Measurements from ENCODE around the gene MIER2.

MIER2 gene

GRCh38 chr19:377801-378581 lies 33.4 kb upstream of the MIER2 start:
- no peak for DNase-seq (ENCODE audit: low read depth)

DNA sequence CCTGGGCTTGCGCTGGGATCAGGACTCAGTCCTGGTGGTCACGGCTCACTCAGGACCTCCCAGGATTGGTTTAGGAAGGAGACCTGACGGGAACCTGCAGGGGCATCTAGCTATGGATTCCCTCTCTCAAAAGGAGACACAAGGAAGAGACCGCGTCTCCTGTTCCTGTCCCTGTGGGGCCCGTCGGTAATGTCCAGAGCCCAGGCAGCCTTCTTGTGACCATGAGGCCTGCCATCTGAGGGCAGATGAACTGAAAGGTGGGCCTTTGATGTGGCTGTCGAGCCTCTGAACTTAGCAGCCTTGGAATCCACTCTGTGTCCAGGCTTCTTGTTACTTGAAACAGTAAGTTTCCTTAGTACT lies 31.5 kb upstream of the MIER2 start:
- DNase-seq (ENCODE audit: low read depth), result no peak

- no peak for DNase-seq (ENCODE audit: low read depth)
Observed at GRCh38 chr19:375395-376110, 31.0 kb upstream of the MIER2 start.

GRCh38 chr19:374886-375235 lies 30.3 kb upstream of the MIER2 start:
- DNase-seq (ENCODE audit: low read depth), result no peak

GRCh38 chr19:374183-374885 lies 29.7 kb upstream of the MIER2 start:
- DNase-seq (ENCODE audit: low read depth), result no peak

DNA sequence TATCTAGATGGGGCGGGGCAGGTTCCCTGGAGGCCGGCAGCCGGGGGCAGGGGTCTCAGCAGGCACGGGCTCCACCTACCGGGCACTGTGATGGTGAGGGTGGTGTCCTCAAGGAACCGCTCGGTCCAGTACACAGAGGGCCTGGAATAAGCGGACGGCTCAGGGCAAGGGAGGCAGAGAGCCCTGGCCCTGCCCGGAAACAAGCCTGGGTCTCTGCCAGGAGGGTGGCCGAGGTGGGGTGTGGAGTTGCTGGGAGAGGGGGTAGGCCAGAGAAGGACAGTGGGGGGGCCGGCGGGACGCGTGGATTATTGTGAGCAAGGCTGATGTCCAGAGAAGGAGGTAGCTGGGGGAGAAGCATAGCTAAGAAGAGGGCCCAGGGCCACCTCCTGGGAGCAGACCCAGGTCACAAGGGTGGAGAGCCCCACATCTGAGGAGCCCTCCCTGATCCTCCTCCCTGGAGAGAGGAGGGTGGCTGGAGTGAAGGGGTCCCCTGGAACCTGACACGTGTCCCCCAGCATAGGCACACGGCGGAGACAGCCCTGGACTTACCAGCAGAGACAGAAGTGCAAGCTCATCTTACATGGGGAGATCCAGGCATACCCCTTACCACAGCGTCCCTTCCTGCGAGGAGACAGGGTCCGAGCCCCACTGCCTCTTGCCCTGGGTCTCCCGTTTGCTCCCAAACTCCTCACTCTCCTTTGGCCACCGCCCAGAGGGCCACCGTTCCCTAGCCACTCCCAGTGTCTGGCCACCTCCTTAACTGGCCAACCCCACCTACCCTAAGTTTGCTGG lies 29.0 kb upstream of the MIER2 start:
- DNase-seq (ENCODE audit: low read depth), result no peak

GRCh38 chr19:372306-372890 lies 27.8 kb upstream of the MIER2 start:
- DNase-seq (ENCODE audit: low read depth), result no peak

DNA sequence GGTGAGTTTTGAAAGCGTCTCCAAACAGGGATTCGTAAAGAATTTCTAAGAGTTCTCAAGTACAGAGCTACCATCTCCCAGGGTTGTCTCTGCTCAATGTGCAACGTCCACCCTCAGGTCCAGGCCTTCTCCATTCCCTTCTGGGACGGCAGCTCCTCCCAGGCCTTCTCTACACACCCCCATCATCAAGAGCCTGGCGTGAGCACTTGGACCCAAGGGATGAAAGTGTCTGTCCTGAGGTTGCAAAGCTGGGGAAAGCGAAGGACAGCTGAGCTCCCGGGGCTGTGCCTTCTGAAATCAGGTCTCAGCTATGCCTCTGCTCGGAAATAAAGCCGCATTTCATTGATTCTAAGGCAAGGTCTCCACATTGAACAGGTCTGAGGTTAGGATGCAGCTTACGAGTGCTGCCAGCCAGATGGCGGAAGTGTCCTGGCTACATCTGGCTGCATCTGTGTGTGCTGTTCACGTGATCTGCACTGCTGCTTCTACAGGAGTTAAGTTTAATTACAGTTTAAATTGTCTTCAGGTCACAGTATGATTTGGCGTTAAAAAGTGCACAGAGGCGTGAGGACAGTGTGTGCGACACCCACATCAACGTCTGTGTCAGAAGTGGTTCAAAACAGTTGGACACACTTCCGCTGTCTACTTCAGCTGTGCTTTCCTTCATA lies 27.0 kb upstream of the MIER2 start:
- no peak for DNase-seq (ENCODE audit: low read depth)

DNA sequence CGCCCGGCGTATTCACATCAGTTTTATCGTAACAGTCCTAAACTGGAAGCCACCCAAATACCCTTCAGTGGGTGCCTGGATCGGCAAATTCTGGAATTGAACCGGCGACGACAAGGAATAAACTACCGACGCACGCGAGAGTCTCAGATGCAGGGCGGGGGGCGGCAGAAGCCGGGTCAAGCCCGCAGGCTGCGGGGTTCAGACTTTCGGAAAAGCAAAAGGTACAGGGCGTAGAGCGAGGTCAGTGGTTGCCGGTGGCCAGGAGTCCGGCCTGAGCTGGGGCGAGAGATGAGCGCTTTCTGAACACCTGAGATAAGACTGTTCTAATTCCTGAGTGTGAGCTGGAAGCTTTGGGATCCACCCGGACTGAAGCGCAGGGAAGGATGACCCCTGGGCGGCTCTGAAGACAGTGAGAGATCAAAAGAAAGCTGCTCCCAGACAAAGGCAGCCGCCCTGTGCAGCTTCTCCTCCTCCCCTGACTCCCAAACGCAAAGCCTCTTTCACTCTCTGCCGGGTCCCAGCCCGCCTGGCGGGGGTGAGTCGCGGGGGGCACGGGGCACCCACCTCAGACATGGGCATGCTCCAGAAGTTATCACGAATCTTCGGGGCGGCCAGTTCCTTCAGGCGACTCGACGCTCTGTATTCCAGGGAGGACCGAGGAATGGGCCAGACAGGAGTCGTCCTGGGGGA lies 26.2 kb upstream of the MIER2 start:
- DNase-seq (ENCODE audit: low read depth), result no peak

DNA sequence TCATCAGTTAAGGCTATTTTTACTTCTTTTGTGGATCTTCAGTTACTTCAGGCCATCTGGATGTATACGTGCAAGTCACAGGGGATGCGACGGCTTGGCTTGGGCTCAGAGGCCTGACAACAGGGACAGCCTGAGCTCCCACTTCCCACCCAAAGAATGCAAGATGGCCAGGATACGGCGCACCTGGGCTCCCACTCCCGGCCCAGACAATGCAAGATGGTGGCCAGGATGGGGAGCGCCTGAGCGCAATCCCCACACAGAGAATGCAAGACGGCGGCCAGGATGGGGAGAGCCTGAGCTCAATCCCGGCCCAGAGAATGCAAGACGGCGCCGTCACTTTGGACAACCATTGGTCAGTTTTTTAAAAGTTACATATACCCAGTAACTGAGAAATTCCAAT lies 25.3 kb upstream of the MIER2 start:
- no peak for DNase-seq (ENCODE audit: low read depth)

DNA sequence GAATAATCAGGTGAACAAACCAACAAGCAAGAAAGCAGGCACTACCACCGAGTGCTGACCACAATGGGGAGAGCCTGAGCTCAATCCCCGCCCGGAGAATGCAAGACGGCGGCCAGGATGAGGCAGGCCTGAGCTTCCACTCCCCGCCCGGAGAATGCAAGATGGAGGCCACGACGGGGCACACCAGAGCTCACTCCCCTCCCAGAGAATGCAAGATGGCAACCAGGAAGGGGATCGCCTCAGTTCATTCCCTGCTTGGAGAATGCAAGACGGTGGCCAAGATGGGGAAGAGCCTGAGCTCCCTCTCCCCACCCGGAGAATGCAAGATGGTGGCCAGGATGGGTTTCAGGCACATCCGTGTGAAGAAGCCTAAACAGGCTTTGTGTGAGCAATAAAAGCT lies 24.7 kb upstream of the MIER2 start:
- DNase-seq (ENCODE audit: low read depth), result no peak

DNA sequence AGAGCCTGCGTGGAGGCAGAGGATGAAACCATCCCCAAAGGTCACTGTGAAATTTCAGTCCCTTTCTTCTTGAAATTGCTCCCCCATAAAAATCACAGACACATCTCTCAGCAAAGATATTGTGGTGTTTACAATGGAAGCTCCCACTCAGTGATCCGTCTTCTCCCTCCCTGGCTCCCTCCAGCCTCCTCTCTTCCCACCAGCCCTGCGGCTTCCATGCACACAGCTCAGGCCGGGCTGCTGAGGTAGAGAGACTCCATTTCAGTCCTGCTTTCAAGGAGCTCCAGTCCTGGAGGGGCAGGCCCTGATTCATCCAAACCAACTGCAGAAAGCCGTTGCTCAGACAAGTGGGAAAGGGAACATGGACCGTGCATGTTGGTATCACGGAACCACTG lies 24.0 kb upstream of the MIER2 start:
- DNase-seq (ENCODE audit: low read depth), result no peak

- DNase-seq (ENCODE audit: low read depth), result no peak
Observed at GRCh38 chr19:367963-368629, 23.5 kb upstream of the MIER2 start.

DNA sequence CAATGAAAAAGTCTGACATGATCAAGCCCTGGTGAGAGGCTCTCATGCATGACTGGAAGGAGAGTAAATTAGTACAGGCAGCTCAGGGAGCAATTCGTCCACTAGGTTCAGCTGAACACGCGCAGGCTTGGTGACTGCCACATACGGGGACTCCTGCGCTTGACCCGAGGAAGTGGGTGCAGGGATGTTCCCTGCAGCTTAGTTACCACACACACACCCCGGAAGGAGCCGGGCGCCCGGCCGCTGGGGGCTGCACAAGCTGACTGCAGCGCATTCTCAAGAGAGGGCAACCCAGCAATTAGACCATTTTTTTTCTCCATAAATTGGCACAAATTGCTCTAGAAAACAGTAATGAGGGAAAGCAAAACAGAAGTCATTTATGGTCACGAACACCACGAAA lies 23.0 kb upstream of the MIER2 start:
- DNase-seq (ENCODE audit: low read depth), result no peak

DNA sequence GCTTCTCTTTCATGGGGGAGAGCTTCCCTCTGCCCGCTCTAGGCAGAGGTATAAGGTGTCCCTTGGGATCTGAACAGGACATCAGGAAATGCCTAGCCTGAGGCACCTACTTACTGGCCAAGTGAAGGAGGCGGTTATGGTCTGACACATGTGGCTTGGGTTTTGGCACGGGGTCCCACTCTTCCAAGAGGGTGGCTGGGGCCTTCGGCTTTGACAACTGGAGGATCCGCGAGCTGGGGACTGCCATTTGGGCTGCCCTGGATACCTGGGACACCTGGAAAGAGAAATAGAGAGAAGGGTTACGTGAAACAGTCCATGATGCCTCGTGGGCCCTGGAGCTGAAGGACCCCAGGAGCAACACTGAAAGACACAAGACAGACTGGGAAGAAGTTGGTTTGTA lies 22.4 kb upstream of the MIER2 start:
- no peak for DNase-seq (ENCODE audit: low read depth)

DNA sequence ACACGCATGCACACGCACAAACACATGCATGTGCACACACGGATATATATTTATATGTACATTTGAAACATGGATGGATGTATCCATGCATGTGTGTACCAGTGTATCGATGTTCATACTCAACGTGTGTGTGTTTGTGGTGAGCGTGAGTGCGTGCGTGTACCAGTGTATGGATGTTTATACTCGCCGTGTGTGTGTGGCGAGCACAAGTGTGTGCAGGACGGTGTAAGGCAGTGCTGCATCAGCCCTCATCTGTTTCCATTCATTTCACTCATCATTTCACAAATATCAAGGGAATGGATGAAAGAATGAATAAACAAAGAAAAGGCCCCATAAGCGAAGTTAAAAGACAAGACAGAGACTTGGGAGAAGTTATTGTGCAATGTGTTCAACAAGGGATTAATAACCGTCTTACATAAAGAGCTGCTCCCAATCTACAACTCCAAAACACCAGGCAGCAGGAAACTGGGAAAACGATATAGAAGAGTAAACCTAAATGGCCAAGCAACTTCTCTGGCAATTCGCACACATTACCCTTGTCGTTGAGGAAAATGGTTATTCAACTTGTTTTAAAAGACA lies 21.7 kb upstream of the MIER2 start:
- no peak for DNase-seq (ENCODE audit: low read depth)

GRCh38 chr19:364496-365287 lies 20.1 kb upstream of the MIER2 start:
- no peak for DNase-seq (ENCODE audit: low read depth)

DNA sequence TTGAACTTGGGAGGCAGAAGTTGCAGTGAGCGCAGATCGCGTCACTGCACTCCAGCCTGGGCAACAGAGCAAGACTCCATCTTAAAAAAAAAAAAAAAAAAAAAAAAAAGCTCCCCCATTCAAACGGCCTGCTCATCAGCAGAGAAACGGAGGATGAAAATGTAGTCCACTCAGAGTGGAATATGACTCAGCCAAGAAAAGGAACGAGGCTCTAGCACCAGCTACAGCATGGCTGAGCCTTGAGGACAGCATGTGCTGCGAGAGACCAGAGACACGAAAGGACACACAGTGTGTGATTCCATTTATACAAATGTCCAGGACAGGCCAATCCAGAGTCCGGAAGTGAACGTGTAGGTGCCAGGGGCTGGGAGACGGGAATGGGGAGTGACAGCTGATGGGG lies 18.1 kb upstream of the MIER2 start:
- no peak for DNase-seq (ENCODE audit: low read depth)

DNA sequence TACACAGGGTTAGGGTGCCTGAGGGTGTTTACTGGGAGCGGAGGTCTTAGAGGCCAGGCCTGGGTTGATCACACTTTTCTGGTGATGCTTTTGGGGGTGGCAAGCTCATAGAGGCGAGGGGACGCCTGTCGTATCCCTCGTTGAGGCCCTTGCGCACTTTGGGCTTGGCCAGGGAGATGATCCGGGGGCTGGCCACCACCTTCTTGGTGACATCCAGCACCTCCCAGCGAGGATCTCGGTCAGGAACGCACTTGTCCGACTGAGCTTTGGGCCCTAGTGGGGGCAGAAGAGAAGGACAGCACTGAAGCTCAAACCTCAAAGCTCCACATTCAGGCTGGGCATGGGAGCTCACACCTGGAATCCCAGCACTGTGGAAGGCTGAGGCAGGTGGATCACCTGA lies 17.6 kb upstream of the MIER2 start:
- DNase-seq (ENCODE audit: low read depth), result no peak

Measured in T follicular helper cell (primary cell).